Chondrocyte (in vitro differentiated cells): ENCODE data around the gene CDC20B. TPM values are rescaled to one million over a fixed set of nuclear protein-coding genes. Genes with fewer than 3 reads are reported as not detected.

ENCODE experiments used
- DNase-seq: peaks from one replicate; pipeline ENCODE4 v3.0.0; 2021; ENCODE audit warnings: mixed read lengths, low spot score
- H3K27ac Mint-ChIP-seq: one replicate; pipeline ENCODE4 v1.8.0; 2021; ENCODE audit warnings: mild to moderate bottlenecking, moderate library complexity, mixed read lengths; ENCODE audit not compliant: unreplicated experiment
- H3K27me3 Mint-ChIP-seq: 2 replicates; pipeline ENCODE4 v1.8.0; 2021; ENCODE audit warnings: low read depth, mixed read lengths
- H3K36me3 Mint-ChIP-seq: 2 replicates; pipeline ENCODE4 v1.8.0; 2021; ENCODE audit warnings: low read depth, mixed read lengths
- H3K4me1 Mint-ChIP-seq: 2 replicates; pipeline ENCODE4 v1.8.0; 2021; ENCODE audit warnings: low read depth, mild to moderate bottlenecking, mixed read lengths
- H3K4me3 Mint-ChIP-seq: one replicate; pipeline ENCODE4 v1.8.0; 2021; ENCODE audit warnings: mild to moderate bottlenecking, moderate library complexity, mixed read lengths; ENCODE audit not compliant: unreplicated experiment
- H3K9me3 Mint-ChIP-seq: 2 replicates; pipeline ENCODE4 v1.8.0; 2021; ENCODE audit warnings: low read depth, mixed read lengths
- CTCF ChIP-seq: fragments of 200-600 bp; sonication (generic); IDR thresholded peaks from 2 replicates; pipeline ENCODE4 v1.5.0; 2021; ENCODE audit warnings: antibody characterized with exemption, mild to moderate bottlenecking, moderate library complexity
- total RNA-seq: library from RNA; stranded (reverse); gene quantifications from 3 replicates; pipeline ENCODE4 v1.2.1, GENCODE V29; 2021

CDC20B gene
- total RNA-seq, 1 donor from 2014 or later = not detected

- peaks cover 4% of the 10 kb centered on the region for H3K4me1 Mint-ChIP-seq
- no peaks in the 10 kb centered on the region for H3K9me3 Mint-ChIP-seq
- no peak overlapping the region for H3K27ac Mint-ChIP-seq
- no peaks in the 10 kb centered on the region for H3K36me3 Mint-ChIP-seq
- H3K4me3 Mint-ChIP-seq = no peak overlapping the region
- DNase-seq = no peak
- no peak for TF ChIP-seq CTCF
- H3K27me3 Mint-ChIP-seq = peaks cover 33% of the 10 kb centered on the region
Measured at GRCh38 chr5:55146080-55146479, 26.9 kb downstream of the CDC20B start.

- DNase-seq = no peak
- Mint-ChIP-seq H3K36me3 (no peaks in the 10 kb centered on the region), H3K9me3 (no peaks in the 10 kb centered on the region), H3K27ac (no peak overlapping the region), H3K27me3 (peaks cover 35% of the 10 kb centered on the region), H3K4me3 (no peak overlapping the region), H3K4me1 (peaks cover 4% of the 10 kb centered on the region)
- TF ChIP-seq CTCF = no peak
Measured at GRCh38 chr5:55143624-55144023, 29.4 kb downstream of the CDC20B start.

- H3K4me3 Mint-ChIP-seq = no peak overlapping the region
- no peak for TF ChIP-seq CTCF
- H3K27me3 Mint-ChIP-seq = peaks cover 41% of the 10 kb centered on the region
- H3K36me3 Mint-ChIP-seq = no peaks in the 10 kb centered on the region
- peaks cover 4% of the 10 kb centered on the region for H3K4me1 Mint-ChIP-seq
- no peak for DNase-seq
- H3K27ac Mint-ChIP-seq = no peak overlapping the region
- H3K9me3 Mint-ChIP-seq = no peaks in the 10 kb centered on the region
Measured at GRCh38 chr5:55141945-55142690, 30.9 kb downstream of the CDC20B start.

- Mint-ChIP-seq H3K4me1 (no peaks in the 10 kb centered on the region), H3K27me3 (peaks cover 41% of the 10 kb centered on the region), H3K4me3 (no peak overlapping the region), H3K9me3 (no peaks in the 10 kb centered on the region), H3K36me3 (no peaks in the 10 kb centered on the region), H3K27ac (no peak overlapping the region)
- TF ChIP-seq CTCF = no peak
- no peak for DNase-seq
Measured at GRCh38 chr5:55140908-55141665, 31.9 kb downstream of the CDC20B start.

- H3K27me3 Mint-ChIP-seq = peaks cover 31% of the 10 kb centered on the region
- peaks cover under 1% of the 10 kb centered on the region for H3K9me3 Mint-ChIP-seq
- H3K27ac Mint-ChIP-seq = no peak overlapping the region
- no peak overlapping the region for H3K4me3 Mint-ChIP-seq
- peaks cover 1% of the 10 kb centered on the region for H3K36me3 Mint-ChIP-seq
- no peak for DNase-seq
- no peak for TF ChIP-seq CTCF
- no peaks in the 10 kb centered on the region for H3K4me1 Mint-ChIP-seq
Measured at GRCh38 chr5:55136521-55136920, 36.5 kb downstream of the CDC20B start.
